Activated T-cell treated with anti-CD3 and anti-CD28 coated beads, Interleukin-2, amount 50 U/mL, for 1 hour (primary cell): Measurements from ENCODE around the gene PLD1.

ENCODE experiments used
- DNase-seq: peaks from one replicate; pipeline ENCODE4 v3.0.0-alpha.2; 2020

PLD1 gene

DNA sequence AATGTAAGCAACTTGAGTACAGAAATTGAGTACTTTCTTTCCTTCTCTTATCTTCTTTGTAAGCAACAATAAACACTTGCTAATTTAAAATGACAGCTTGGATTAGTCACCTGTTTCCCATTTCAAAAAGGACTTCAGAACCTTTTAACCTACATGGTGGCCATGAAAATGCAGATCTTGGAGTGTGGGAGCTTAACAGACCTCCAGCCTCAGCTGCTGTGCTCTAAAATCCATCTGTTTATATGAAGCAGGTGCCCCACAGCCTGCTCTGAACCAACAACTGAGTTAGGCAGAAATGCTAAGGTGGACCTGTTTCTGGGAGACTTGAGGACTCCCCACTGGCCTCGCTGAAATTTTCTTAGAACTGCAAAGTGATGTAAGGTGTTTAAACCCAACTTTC is 259.0 kb downstream of the PLD1 start:
- DNase-seq = no peak
